ENCODE results near the gene COL16A1. TPM values are rescaled to one million over a fixed set of nuclear protein-coding genes. Genes with fewer than 3 reads are reported as not detected.

The COL16A1 gene
- total RNA-seq, 4 donors from 2014 or later = 79.7 to 128 (median 94.7) TPM

DNA sequence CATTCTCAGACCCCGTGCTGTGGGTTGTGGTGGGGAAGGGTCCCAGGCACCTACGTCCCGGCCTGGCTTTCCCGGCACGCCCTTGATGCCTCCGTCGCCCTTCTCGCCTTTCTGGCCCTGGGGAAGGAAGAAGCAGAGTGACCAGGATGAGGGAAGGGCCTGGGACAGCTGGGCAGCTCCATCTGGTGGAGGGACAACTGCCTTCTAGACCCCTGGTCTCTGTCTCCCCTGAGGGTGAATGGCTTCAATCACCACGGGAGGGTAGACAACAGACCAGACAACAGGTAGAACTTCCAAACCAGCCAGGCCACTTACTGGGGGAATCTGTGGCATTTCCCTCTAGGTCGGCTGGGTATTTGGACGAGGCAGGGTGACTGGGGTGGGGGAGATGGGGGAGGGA lies 11.9 kb downstream of the COL16A1 start:
- TF ChIP-seq, protein P1, sequence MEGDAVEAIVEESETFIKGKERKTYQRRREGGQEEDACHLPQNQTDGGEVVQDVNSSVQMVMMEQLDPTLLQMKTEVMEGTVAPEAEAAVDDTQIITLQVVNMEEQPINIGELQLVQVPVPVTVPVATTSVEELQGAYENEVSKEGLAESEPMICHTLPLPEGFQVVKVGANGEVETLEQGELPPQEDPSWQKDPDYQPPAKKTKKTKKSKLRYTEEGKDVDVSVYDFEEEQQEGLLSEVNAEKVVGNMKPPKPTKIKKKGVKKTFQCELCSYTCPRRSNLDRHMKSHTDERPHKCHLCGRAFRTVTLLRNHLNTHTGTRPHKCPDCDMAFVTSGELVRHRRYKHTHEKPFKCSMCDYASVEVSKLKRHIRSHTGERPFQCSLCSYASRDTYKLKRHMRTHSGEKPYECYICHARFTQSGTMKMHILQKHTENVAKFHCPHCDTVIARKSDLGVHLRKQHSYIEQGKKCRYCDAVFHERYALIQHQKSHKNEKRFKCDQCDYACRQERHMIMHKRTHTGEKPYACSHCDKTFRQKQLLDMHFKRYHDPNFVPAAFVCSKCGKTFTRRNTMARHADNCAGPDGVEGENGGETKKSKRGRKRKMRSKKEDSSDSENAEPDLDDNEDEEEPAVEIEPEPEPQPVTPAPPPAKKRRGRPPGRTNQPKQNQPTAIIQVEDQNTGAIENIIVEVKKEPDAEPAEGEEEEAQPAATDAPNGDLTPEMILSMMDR (IDR thresholded peaks at IDR 0.05) = no peak
- no peak for TF ChIP-seq POLR2A (IDR thresholded peaks at IDR 0.05)
- intact Hi-C loops (cut with DNase I; ENCODE audit: low total_unique reads) = no loop called here
- H3K4me3 ChIP-seq (ENCODE audit: low read depth, poor library complexity, severe bottlenecking) = no peak overlapping the region
- whole genome bisulfite sequencing, 2 donors = 89 to 93% methylated on average over 10 to 11 of the region's 11 CpGs
- DNase-seq (ENCODE audit: low spot score in 2 of 2) = no peak

DNA sequence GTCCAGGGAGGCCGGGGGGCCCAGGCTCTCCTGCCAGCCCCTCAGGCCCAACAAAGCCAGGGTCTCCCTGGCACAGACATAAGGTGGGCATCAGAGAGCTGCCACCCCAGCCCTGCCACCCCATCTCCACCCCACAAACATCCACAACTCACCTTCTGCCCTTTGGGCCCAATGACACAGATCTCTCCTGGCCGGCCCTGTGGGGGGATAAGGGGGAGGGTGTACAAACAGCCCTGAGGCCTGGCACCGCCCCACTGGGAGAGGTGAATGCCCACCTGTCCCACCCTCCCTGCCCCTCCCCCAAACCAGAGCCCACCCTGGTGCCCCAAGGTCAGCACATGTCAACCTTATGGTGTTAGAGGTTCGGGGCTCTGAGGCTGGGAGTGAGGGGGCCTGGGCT lies 12.4 kb downstream of the COL16A1 start:
- WGBS, 2 donors = 93% methylated on average over 2 to 4 of the region's 4 CpGs
- no peak for DNase-seq (ENCODE audit: low spot score in 2 of 2)
- no peak overlapping the region for H3K4me3 ChIP-seq (ENCODE audit: low read depth, poor library complexity, severe bottlenecking)
- TF ChIP-seq POLR2A (IDR thresholded peaks at IDR 0.05) = no peak
- TF ChIP-seq, protein P1 (IDR thresholded peaks at IDR 0.05) = no peak
- intact Hi-C loops (cut with DNase I; ENCODE audit: low total_unique reads) = no loop called here

DNA sequence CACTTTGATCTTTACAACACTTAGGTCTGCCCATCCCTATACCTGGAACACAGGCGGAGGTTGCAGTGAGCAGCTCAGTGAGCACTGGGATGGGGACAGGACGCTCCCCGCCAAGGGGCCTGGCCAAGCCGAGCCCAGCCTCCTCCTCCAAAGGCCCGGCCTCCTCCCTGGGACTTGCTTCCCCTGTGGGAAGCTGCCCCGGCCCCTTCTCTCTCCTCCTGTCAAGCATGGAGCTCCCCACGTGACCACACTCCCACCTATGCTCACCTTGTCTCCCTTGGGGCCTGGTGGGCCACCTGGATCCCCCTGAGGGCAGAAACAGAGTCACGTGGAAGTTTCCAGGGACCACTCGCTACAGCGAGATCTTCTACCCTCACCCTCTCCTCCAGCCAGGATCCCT lies 12.9 kb downstream of the COL16A1 start:
- TF ChIP-seq, protein P1 (IDR thresholded peaks at IDR 0.05) = no peak
- TF ChIP-seq POLR2A (IDR thresholded peaks at IDR 0.05) = no peak
- H3K4me3 ChIP-seq (ENCODE audit: low read depth, poor library complexity, severe bottlenecking) = no peak overlapping the region
- intact Hi-C loops (cut with DNase I; ENCODE audit: low total_unique reads) = no loop called here
- DNase-seq (ENCODE audit: low spot score in 2 of 2) = no peak
- 82 to 92% methylated on average over 10 of the region's 10 CpGs for WGBS, 2 donors

DNA sequence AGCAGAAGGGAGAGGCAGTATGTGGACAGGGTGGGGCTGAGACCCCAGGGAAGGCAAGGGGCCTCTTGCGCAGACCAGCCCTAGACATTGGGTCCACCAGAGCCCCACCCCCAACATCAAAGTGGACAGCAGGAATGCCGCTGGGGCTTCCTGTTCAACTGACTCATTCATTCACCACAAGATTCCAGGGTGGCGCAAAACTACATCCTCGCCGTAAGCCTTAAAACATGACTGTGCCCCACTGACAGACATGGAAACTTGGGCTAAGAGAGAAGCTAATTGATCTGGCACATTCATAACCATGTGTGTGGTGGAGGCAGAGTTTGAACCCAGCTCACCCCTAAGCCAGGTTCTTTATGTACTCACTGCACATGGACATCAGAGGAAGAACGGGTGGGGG lies 14.0 kb downstream of the COL16A1 start:
- no peak overlapping the region for H3K4me3 ChIP-seq (ENCODE audit: low read depth, poor library complexity, severe bottlenecking)
- 85 to 92% methylated on average over 5 to 6 of the region's 6 CpGs for WGBS, 2 donors
- intact Hi-C loops (cut with DNase I; ENCODE audit: low total_unique reads) = no loop called here
- TF ChIP-seq, protein P1 (IDR thresholded peaks at IDR 0.05) = no peak
- no peak for TF ChIP-seq POLR2A (IDR thresholded peaks at IDR 0.05)
- no peak for DNase-seq (ENCODE audit: low spot score in 2 of 2)

DNA sequence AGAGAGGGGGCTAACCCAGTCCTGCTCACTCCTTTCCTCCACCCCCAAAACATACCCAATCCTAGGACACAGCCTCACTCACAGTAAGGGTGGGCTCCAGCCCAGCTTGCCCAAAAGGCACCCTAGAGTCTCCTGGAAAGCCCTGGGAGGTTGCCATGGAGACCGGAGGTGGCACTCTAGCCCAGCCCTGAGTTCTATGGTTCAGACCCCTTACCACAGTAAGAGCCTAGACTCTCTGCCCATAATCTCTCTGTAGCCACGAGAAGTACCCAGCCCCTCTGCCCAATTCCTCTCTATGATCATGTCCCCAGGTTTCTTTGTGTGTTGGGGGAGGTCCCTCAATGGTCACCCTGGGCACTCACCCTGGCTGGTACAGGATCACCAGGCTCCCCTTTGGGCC lies 14.4 kb downstream of the COL16A1 start:
- no peak for TF ChIP-seq POLR2A (IDR thresholded peaks at IDR 0.05)
- TF ChIP-seq, protein P1 (IDR thresholded peaks at IDR 0.05) = no peak
- DNase-seq (ENCODE audit: low spot score in 2 of 2) = no peak
- no peak overlapping the region for H3K4me3 ChIP-seq (ENCODE audit: low read depth, poor library complexity, severe bottlenecking)
- intact Hi-C loops (cut with DNase I; ENCODE audit: low total_unique reads) = no loop called here
- WGBS, 2 donors = 70 to 76% methylated on average over 2 of the region's 2 CpGs

DNA sequence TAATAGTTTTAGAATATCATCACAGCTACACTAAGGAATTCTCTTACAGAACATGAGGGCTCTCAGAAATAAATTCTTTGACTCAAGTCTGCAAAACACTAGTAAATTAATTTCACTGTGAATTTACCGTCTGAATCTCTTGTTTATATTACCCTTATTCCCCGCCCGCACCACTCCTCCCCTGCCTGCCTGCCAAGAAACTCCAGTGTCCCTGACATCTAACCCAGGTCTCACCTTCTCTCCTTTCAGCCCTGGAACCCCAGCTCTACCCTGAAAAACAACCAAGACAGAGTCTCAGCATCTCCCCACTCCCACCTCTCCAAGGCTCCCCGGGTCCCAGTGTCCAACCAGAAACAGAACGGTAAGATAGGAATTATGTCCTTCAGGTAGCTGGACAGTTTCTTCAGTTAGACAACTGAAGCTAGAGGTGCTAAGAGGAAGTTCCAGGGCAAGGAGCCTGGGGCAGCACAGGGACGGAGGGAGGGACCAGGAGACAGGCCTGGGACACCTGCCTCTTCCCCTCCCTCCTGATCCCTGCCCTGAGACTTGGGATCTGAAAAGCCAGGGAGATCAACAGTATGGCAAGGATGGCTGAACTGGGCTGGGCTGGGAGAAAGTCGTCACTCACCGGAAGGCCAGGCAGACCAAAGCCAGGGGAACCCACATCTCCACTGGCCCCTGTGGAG lies 15.4 kb downstream of the COL16A1 start:
- TF ChIP-seq, protein P1 (IDR thresholded peaks at IDR 0.05) = no peak
- no peak overlapping the region for H3K4me3 ChIP-seq (ENCODE audit: low read depth, poor library complexity, severe bottlenecking)
- no peak for DNase-seq (ENCODE audit: low spot score in 2 of 2)
- intact Hi-C loops (cut with DNase I; ENCODE audit: low total_unique reads) = no loop called here
- WGBS, 2 donors = 70 to 72% methylated on average over 8 of the region's 8 CpGs

Data from lower leg skin (tissue), 4 donors.